ENCODE measurements around the gene NRM. TPM values are rescaled to one million over a fixed set of nuclear protein-coding genes. Genes with fewer than 3 reads are reported as not detected.

NRM gene
- total RNA-seq, 1 experiment from 2014 or later, result 13.6 TPM

DNA sequence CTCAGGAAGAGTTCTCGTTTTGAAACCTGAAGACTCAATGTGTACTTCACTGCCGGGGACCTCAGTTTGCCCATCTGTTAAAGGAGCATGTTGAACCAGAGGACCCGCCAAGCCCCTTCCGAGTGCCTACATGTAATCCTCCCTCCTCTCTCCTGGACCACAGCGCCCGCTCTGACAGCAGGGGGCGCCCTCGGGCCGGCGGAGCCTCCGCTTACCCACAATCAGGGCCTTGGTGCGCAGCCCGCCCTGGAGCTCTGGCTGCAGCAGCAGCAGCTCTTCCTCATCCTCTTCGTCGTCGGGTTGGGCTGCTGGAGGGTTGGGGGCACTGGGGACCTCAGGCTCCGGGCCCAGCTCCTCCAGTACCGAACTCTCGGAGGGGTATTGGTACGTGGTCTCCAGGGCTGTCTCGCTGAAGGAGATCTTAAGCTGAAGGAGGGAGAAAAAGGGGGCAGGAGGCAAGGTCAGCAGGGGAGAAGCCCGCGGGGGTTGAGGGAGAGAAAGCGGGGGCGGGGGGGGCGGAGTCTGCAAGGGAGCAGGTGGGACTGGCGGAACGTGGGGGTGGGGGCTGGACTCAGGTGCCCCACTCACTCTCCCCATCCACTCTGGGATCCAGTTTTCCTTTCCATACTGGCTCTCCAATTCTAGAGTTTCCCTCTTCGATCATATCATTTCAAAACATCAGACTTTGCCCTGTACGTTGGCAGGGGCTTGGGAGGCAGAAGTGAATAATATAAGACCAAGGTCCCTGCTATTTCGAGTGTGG, 11.6 kb downstream of the NRM start:
- Histone ChIP-seq H3K9ac (ENCODE audit: low read length) (0 out of 2 replicates have a peak overlapping the region, but pooled peaks have one; percentile 19), H4K20me1 (ENCODE audit: insufficient read depth) (no peaks in the 10 kb centered on the region), H3K79me2 (ENCODE audit: insufficient read depth, low read length) (peaks cover 35% of the 10 kb centered on the region), H3K4me3 (replicated peaks in 1 of 2; ENCODE audit: low read depth in 1 of 2, low read length in 2 of 2) (no peak overlapping the region), H3K27me3 (ENCODE audit: insufficient read depth, low read length) (no peaks in the 10 kb centered on the region), H3K4me2 (ENCODE audit: low read length) (peak overlapping the region; percentile 36), H3K36me3 (ENCODE audit: control insufficient read depth in 1 of 2, insufficient read depth in 2 of 2, low read length in 2 of 2) (peaks cover 9 to 19% of the 10 kb centered on the region in 2 experiments; a peak in 3 of 4 replicates), H3K27ac (ENCODE audit: low read depth, low read length) (0 out of 2 replicates have a peak overlapping the region, but pooled peaks have one; percentile 8), H2AFZ (ENCODE audit: low read depth, low read length, poor library complexity, severe bottlenecking) (no peak overlapping the region), H3K9me2 (ENCODE audit: insufficient read depth) (no peaks in the 10 kb centered on the region), H3K4me1 (ENCODE audit: control insufficient read depth in 1 of 2, insufficient read depth in 2 of 2, low read length in 2 of 2) (peaks cover 22 to 34% of the 10 kb centered on the region in 2 experiments), H3K9me3 (ENCODE audit: control insufficient read depth in 1 of 2, insufficient read depth in 1 of 2, low read depth in 1 of 2, low read length in 2 of 2) (no peaks in the 10 kb centered on the region)
- no TSS peak for BruUV-seq (replicated peaks)
- ChIA-PET RAD21 (ENCODE audit: low non-redundant PET in 1 of 2, low total read pairs in 2 of 2, uncharacterized antibody in 2 of 2, unreplicated experiment in 2 of 2) (interaction anchor here (1.0 to 2.0 kb wide), 4 partner anchors 44 to 52 kb away, joined by 3 to 22 read pairs (median 12); no protein-coding TSS in a partner anchor), POLR2A (interaction anchor here (0.7 to 2.6 kb wide), 6 partner anchors 8 to 82 kb away, joined by 4 to 15 read pairs (median 6); partner anchors contain the start of gene MDC1), CTCF (interaction anchor here (0.6 to 3.9 kb wide), 16 partner anchors 8 to 688 kb away, joined by 3 to 70 read pairs (median 6); partner anchors contain the start of genes MDC1, NRM and TUBB)
- intact Hi-C loops (cut with micrococcal nuclease), result loop anchor here (1.0 to 5.0 kb wide), 5 partner anchors 43 to 408 kb away; no protein-coding TSS in a partner anchor
- no peak for DNase-seq (ENCODE audit: low read depth, low spot score)
- TF ChIP-seq YY1 (IDR thresholded peaks at IDR 0.05; ENCODE audit: extremely low read depth, insufficient replicate concordance, low read depth, low read length) (peak; percentile 61), RAD21 (IDR thresholded peaks at IDR 0.05; ENCODE audit: low read depth) (no peak)
- TF ChIP-seq, protein P1, sequence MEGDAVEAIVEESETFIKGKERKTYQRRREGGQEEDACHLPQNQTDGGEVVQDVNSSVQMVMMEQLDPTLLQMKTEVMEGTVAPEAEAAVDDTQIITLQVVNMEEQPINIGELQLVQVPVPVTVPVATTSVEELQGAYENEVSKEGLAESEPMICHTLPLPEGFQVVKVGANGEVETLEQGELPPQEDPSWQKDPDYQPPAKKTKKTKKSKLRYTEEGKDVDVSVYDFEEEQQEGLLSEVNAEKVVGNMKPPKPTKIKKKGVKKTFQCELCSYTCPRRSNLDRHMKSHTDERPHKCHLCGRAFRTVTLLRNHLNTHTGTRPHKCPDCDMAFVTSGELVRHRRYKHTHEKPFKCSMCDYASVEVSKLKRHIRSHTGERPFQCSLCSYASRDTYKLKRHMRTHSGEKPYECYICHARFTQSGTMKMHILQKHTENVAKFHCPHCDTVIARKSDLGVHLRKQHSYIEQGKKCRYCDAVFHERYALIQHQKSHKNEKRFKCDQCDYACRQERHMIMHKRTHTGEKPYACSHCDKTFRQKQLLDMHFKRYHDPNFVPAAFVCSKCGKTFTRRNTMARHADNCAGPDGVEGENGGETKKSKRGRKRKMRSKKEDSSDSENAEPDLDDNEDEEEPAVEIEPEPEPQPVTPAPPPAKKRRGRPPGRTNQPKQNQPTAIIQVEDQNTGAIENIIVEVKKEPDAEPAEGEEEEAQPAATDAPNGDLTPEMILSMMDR (IDR thresholded peaks at IDR 0.05 in 2 of 3, conservative IDR thresholded peaks at IDR 0.05 in 1 of 3; ENCODE audit: borderline replicate concordance in 1 of 3, insufficient read depth in 1 of 3, low read depth in 2 of 3, low read length in 2 of 3), result peak in 2 of 3 experiments; percentile 96; a peak in 4 of 6 replicates
- peak; percentile 85 for ATAC-seq
